ENCODE measurements around the gene PADI1. TPM values are rescaled to one million over a fixed set of nuclear protein-coding genes. Genes with fewer than 3 reads are reported as not detected.

The PADI1 gene
- total RNA-seq, 4 donors from 2014 or later: not detected

DNA sequence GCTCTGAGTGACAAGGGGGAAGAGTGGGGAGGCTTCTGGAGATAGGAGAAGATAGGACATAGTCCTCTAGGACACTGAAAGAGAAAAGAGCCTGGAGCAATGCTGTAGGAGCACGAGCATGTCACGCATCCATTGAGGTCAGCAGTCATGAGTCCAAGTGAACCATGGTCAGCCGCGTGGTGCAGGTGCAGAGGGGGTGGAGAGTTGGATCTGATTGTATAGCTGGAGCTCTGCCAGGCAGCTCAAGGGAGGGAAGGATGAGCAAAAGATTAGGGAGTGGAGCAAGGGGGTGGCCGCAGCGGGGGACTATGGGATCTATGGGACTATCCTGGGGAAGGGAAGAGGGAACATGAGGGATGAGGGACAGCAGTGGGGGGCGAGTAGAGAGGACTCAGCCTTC is 14.0 kb downstream of the PADI1 start:
- Histone ChIP-seq H3K4me3 (no peak overlapping the region), H3K27ac (no peak overlapping the region), H3K36me3 (no peaks in the 10 kb centered on the region), H3K27me3 (peaks cover 0 to 24% (median 18%) of the 10 kb centered on the region in 3 donors), H3K9me3 (no peaks in the 10 kb centered on the region), H3K4me1 (no peaks in the 10 kb centered on the region)
- in situ Hi-C loops (cut with MboI; ENCODE audit: low sequenced_read_pairs in 4 of 4): no loop called here
- intact Hi-C loops (cut with DNase I; ENCODE audit: low total_unique reads): no loop called here
- no peak for TF ChIP-seq POLR2A (IDR thresholded peaks at IDR 0.05)
- TF ChIP-seq, protein P1, sequence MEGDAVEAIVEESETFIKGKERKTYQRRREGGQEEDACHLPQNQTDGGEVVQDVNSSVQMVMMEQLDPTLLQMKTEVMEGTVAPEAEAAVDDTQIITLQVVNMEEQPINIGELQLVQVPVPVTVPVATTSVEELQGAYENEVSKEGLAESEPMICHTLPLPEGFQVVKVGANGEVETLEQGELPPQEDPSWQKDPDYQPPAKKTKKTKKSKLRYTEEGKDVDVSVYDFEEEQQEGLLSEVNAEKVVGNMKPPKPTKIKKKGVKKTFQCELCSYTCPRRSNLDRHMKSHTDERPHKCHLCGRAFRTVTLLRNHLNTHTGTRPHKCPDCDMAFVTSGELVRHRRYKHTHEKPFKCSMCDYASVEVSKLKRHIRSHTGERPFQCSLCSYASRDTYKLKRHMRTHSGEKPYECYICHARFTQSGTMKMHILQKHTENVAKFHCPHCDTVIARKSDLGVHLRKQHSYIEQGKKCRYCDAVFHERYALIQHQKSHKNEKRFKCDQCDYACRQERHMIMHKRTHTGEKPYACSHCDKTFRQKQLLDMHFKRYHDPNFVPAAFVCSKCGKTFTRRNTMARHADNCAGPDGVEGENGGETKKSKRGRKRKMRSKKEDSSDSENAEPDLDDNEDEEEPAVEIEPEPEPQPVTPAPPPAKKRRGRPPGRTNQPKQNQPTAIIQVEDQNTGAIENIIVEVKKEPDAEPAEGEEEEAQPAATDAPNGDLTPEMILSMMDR (IDR thresholded peaks at IDR 0.05 in 4 of 5, conservative IDR thresholded peaks at IDR 0.05 in 1 of 5): no peak
- no peak for ATAC-seq
- no peak for DNase-seq

DNA sequence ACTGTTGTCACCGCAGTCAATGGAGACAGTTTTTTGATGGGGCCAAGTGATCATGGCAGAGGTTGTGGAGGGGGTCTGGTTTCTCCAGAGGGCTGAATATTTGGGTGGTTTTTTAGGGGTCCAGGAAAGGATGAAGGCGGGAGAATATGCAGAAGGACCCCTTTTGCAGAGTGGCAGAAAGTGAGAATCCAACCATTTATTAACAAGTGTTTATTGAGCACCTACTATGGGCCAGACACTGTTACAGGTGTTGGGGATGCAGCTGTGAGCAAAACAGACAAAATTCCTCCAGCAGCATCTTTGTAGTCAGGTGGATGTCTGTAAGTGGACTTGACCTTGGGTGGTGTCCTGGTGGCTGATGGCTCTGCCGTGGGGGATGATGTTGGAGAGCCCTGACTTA is 15.4 kb downstream of the PADI1 start:
- peaks cover 0 to 15% (median 7%) of the 10 kb centered on the region in 3 donors for H3K27me3 ChIP-seq
- DNase-seq (no peak), ATAC-seq (no peak)
- no peaks in the 10 kb centered on the region for H3K36me3 ChIP-seq
- no peak overlapping the region for H3K4me3 ChIP-seq
- no peaks in the 10 kb centered on the region for H3K9me3 ChIP-seq
- H3K27ac ChIP-seq: no peak overlapping the region
- intact Hi-C loops (cut with DNase I; ENCODE audit: low total_unique reads) (no loop called here), in situ Hi-C loops (cut with MboI; ENCODE audit: low sequenced_read_pairs in 4 of 4) (no loop called here)
- no peak for TF ChIP-seq POLR2A (IDR thresholded peaks at IDR 0.05)
- TF ChIP-seq, protein P1 (IDR thresholded peaks at IDR 0.05 in 4 of 5, conservative IDR thresholded peaks at IDR 0.05 in 1 of 5): no peak
- H3K4me1 ChIP-seq: no peaks in the 10 kb centered on the region

DNA sequence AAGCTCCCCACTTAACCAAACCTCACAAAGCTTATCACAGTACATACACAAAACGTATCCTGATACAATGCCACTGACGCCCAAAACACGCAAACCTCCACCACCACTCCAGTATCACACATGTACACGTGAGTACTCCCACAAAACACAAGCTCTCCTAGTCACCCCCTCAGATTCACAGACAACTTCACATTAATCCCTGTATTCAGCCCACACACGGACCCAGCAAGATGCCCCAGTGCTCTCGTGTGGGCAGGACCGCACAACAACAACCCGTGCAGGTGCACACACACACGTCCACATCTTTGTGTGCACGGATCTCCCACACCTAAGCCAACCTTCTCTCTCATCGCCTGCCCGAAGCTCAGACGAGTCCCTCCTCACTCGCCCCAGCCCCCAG is 17.6 kb downstream of the PADI1 start:
- ATAC-seq (no peak), DNase-seq (no peak)
- no peaks in the 10 kb centered on the region for H3K4me1 ChIP-seq
- H3K4me3 ChIP-seq: no peak overlapping the region
- intact Hi-C loops (cut with DNase I; ENCODE audit: low total_unique reads) (no loop called here), in situ Hi-C loops (cut with MboI; ENCODE audit: low sequenced_read_pairs in 4 of 4) (no loop called here)
- H3K27me3 ChIP-seq: peaks cover 0 to 5% (median 0%) of the 10 kb centered on the region in 3 donors
- H3K36me3 ChIP-seq: no peaks in the 10 kb centered on the region
- TF ChIP-seq, protein P1 (IDR thresholded peaks at IDR 0.05 in 4 of 5, conservative IDR thresholded peaks at IDR 0.05 in 1 of 5): no peak
- no peak for TF ChIP-seq POLR2A (IDR thresholded peaks at IDR 0.05)
- no peak overlapping the region for H3K27ac ChIP-seq
- no peaks in the 10 kb centered on the region for H3K9me3 ChIP-seq

DNA sequence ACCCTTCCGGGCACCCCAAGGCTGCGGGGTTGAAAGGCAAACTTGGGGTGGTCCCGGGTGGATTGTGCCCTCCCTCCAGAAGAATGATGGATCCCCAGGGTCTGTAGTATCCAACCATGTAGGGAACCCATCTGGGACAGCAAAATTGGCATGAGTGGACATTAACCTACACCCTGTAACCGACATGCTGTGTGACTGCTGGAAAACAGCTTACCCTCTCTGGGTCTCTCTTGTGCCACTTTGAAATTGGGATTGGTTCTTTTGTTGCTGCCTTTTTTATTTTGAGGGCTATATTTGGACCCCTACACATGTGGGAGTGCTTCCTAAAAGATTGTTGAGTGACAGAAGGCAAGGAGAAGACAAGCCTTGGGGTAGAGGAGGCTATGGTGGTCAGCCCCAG is 19.5 kb downstream of the PADI1 start:
- Histone ChIP-seq H3K4me3 (no peak overlapping the region), H3K9me3 (no peaks in the 10 kb centered on the region), H3K27me3 (no peaks in the 10 kb centered on the region), H3K36me3 (no peaks in the 10 kb centered on the region), H3K4me1 (no peaks in the 10 kb centered on the region), H3K27ac (no peak overlapping the region)
- TF ChIP-seq, protein P1 (IDR thresholded peaks at IDR 0.05 in 4 of 5, conservative IDR thresholded peaks at IDR 0.05 in 1 of 5): no peak
- no peak for TF ChIP-seq POLR2A (IDR thresholded peaks at IDR 0.05)
- DNase-seq (no peak), ATAC-seq (no peak)
- intact Hi-C loops (cut with DNase I; ENCODE audit: low total_unique reads) (no loop called here), in situ Hi-C loops (cut with MboI; ENCODE audit: low sequenced_read_pairs in 4 of 4) (no loop called here)

DNA sequence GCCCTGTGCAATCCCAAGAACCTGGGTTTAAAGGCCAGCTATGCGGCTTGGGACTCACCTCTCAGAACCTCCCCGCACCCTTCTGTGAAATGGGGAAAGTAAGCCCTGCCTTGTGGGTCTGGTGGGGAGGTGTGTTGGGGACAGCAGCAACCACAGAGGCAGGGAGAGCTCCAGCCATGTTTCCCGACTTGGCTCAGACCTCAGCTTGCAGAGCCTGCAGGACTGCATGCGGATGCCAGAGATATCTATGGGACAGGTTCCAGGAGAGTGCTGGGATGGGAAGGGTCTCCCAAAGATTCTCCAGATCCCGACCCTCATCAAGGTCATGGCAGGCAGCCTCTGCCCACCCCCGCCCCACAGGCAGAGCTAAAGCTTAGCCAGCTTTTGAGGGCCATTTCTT is 20.2 kb downstream of the PADI1 start:
- H3K27ac ChIP-seq: no peak overlapping the region
- no peaks in the 10 kb centered on the region for H3K36me3 ChIP-seq
- in situ Hi-C loops (cut with MboI; ENCODE audit: low sequenced_read_pairs in 4 of 4): no loop called here
- H3K27me3 ChIP-seq: no peaks in the 10 kb centered on the region
- TF ChIP-seq POLR2A (IDR thresholded peaks at IDR 0.05): no peak
- TF ChIP-seq, protein P1 (IDR thresholded peaks at IDR 0.05 in 4 of 5, conservative IDR thresholded peaks at IDR 0.05 in 1 of 5): no peak
- no peaks in the 10 kb centered on the region for H3K9me3 ChIP-seq
- H3K4me1 ChIP-seq: no peaks in the 10 kb centered on the region
- DNase-seq (no peak), ATAC-seq (no peak)
- intact Hi-C loops (cut with DNase I; ENCODE audit: low total_unique reads): no loop called here
- H3K4me3 ChIP-seq: no peak overlapping the region

All from gastrocnemius medialis (tissue), 4 donors.